Vagina (tissue), 2 donors: ENCODE data around the gene GJD3. TPM values are rescaled to one million over a fixed set of nuclear protein-coding genes. Genes with fewer than 3 reads are reported as not detected.

Source experiments
- DNase-seq, 2 donors: peaks; one replicate each; pipeline ENCODE4 v3.0.0-alpha.2; 2017; ENCODE audit errors: extremely low spot score in 2 of 2
- H3K27ac ChIP-seq: fragments of 200-600 bp; sonication (generic); one replicate; pipeline ENCODE4 v1.5.1; 2019
- H3K27me3 ChIP-seq: fragments of 200-600 bp; sonication (generic); one replicate; pipeline ENCODE4 v1.5.1; 2019
- H3K36me3 ChIP-seq, 2 donors: fragments of 200-600 bp; sonication (generic); one replicate each; pipeline ENCODE4 v1.5.1; 2017 to 2019
- H3K4me1 ChIP-seq: fragments of 200-600 bp; sonication (generic); one replicate; pipeline ENCODE4 v1.5.1; 2019
- H3K4me3 ChIP-seq, 2 donors: fragments of 200-600 bp; sonication (generic); 1 replicate in 1 of 2; 2 replicates in 1 of 2; pipeline ENCODE4 v1.5.1; 2016 to 2019
- H3K9me3 ChIP-seq: fragments of 200-600 bp; sonication (generic); one replicate; pipeline ENCODE4 v1.5.1; 2019
- CTCF ChIP-seq, 3 experiments: fragments of 450-650 bp in 2 of 3; fragments of 200-600 bp in 1 of 3; sonication (generic) in 1 of 3; IDR thresholded peaks; one replicate each; pipeline ENCODE4 v1.5.1; 2017 to 2019; ENCODE audit warnings: antibody characterized with exemption in 3 of 3, mild to moderate bottlenecking in 2 of 3, moderate library complexity in 2 of 3
- POLR2A ChIP-seq, 2 donors: fragments of 450-650 bp; IDR thresholded peaks; one replicate each; pipeline ENCODE4 v1.6.1; 2017; ENCODE audit warnings: antibody characterized with exemption in 2 of 2, mild to moderate bottlenecking in 2 of 2, moderate library complexity in 2 of 2
- POLR2AphosphoS5 ChIP-seq, 2 donors: sonication (generic); formaldehyde crosslinking; IDR thresholded peaks; one replicate each; pipeline ENCODE4 v1.9.0; 2017; ENCODE audit warnings: antibody characterized with exemption in 2 of 2, mild to moderate bottlenecking in 2 of 2, low read depth in 1 of 2; ENCODE audit not compliant: insufficient read depth in 1 of 2
- intact Hi-C: fragments of 100-400 bp; cut with DNase I; formaldehyde crosslinking; loops from one replicate; pipeline ENCODE4 v1.15.1; 2023
- total RNA-seq: library from RNA; depleted of rRNA; stranded (reverse); fragments of >200 nt; gene quantifications from one replicate; pipeline ENCODE4 v1.2.3, GENCODE V29; 2016

GJD3 gene
- total RNA-seq, 1 donor from 2014 or later = 12.0 TPM

GRCh38 chr17:40366861-40367518, 2.5 kb upstream of the GJD3 start:
- DNase-seq = peak in 1 of 2 donors; percentile 93
- no peaks in the 10 kb centered on the region for H3K27me3 ChIP-seq
- intact Hi-C loops = loop anchor here (10.0 kb wide), 1 partner anchor 48 kb away; the partner anchor contains the start of gene TOP2A

DNA sequence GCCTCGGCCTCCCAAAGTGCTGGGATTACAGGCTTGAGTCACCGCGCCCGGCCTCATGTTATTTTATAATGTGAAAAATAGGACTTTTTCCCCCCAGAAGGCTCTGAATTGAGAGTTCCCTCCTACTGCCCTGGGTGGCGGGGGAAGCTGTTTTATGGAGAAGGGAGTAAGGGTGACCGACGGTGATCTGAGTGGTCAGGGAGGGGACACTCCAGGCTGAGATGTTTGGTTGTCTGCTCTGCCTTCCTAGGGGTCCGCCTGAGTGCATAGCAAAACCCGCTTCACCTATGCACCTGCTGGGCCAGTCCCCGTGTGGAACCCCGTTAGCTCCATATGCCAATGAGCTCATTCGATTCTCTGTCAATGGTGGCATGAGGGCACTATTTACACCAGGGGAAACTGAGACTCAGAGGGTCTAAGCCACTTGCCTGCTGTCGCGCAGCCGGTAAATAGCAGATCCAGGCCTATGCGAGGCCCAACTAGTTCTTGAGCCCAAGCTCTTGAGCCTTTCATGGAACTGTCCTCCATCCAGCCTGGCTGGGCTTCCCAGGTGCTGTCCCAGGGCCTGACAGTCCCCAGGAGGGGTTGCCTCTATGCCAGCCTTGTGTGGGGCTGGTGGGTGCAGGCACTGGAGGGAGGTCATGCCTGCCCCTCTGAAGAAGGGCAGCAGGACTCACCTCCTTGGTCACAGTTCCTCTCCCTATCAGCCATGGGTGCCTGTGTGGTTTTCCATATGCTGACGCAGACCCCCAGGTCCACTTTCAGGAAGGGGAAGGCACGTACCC, 1.7 kb upstream of the GJD3 start:
- no peaks in the 10 kb centered on the region for H3K36me3 ChIP-seq
- intact Hi-C loops = loop anchor here (10.0 kb wide), 1 partner anchor 49 kb away; the partner anchor contains the start of gene TOP2A
- no peaks in the 10 kb centered on the region for H3K9me3 ChIP-seq
- TF ChIP-seq CTCF (IDR thresholded peaks at IDR 0.05) (no peak), POLR2A (IDR thresholded peaks at IDR 0.05) (no peak), POLR2AphosphoS5 (IDR thresholded peaks at IDR 0.05; ENCODE audit: insufficient read depth in 1 of 2, low read depth in 1 of 2) (no peak)
- no peaks in the 10 kb centered on the region for H3K27me3 ChIP-seq
- H3K4me1 ChIP-seq = peaks cover 20% of the 10 kb centered on the region
- DNase-seq = peak in 1 of 2 donors; percentile 81
- H3K27ac ChIP-seq = no peak overlapping the region
- no peak overlapping the region for H3K4me3 ChIP-seq

More at GRCh38 chr17:40366861-40367518, 2.5 kb upstream of the GJD3 start:
- Histone ChIP-seq H3K4me1 (peaks cover 20% of the 10 kb centered on the region), H3K4me3 (no peak overlapping the region), H3K27ac (no peak overlapping the region), H3K36me3 (no peaks in the 10 kb centered on the region), H3K9me3 (no peaks in the 10 kb centered on the region)
- no peak for TF ChIP-seq CTCF (IDR thresholded peaks at IDR 0.05)
- no peak for TF ChIP-seq POLR2A (IDR thresholded peaks at IDR 0.05)
- no peak for TF ChIP-seq POLR2AphosphoS5 (IDR thresholded peaks at IDR 0.05; ENCODE audit: insufficient read depth in 1 of 2, low read depth in 1 of 2)

DNA sequence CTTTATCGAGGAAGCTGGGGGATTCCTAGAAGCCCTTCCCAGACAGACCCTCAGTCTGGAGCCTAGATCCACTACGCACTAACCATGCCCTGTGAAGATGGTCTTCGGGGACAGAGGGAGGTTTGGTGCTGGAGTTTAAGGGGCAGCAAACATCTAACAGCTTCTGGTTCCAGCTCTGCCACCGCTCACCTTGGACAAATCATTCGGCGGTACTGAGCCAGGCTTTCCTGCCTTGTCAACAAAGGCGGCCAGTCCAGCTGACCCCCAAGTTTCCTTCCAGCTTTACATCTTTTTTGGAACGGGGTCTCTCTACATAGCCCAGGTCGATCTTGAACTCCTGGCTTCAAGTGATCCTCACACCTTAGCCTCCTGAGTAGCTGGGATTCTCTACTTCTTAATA, 369 bp upstream of the GJD3 start:
- Histone ChIP-seq H3K27ac (no peak overlapping the region), H3K4me1 (peaks cover 20% of the 10 kb centered on the region), H3K36me3 (no peaks in the 10 kb centered on the region), H3K27me3 (no peaks in the 10 kb centered on the region), H3K4me3 (no peak overlapping the region), H3K9me3 (no peaks in the 10 kb centered on the region)
- no peak for DNase-seq
- no peak for TF ChIP-seq CTCF (IDR thresholded peaks at IDR 0.05)
- no peak for TF ChIP-seq POLR2A (IDR thresholded peaks at IDR 0.05)
- no peak for TF ChIP-seq POLR2AphosphoS5 (IDR thresholded peaks at IDR 0.05; ENCODE audit: insufficient read depth in 1 of 2, low read depth in 1 of 2)
- intact Hi-C loops = loop anchor here (10.0 kb wide), 1 partner anchor 50 kb away; the partner anchor contains the start of gene TOP2A

DNA sequence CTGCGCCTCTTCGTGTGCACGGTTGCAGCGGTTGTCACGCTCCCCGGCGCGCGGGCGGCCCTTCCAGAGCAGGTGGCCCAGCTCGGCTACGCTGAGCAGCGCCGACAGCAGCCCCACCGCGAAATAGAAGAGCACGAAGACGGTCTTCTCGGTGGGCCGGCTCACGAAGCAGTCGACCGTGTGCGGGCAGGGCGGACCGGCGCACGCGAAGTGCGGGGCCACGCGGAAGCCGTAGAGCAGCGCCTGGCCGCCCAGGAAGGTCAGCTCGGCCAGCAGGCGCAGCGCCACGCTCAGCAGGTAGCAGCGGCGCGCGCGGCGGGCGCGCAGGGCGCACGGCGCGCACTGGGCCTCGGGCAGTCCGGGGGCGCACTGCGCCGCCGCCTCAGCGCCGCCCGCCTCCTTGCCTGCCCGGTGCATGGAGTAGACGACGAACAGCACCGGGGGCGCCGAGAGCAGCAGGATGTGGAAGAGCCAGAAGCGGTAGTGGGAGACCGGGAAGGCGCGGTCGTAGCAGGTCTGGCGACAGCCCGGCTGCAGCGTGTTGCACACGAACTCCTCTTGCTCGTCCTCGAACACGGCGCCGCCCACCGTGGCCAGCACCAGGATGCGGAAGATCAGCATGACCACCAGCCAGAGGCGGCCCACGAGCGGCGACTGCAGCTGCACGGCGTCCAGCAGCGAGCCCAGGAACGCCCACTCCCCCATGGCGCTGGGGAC, 1.3 kb downstream of the GJD3 start:
- DNase-seq = no peak
- Histone ChIP-seq H3K27me3 (no peaks in the 10 kb centered on the region), H3K27ac (no peak overlapping the region), H3K4me1 (peaks cover 28% of the 10 kb centered on the region), H3K9me3 (no peaks in the 10 kb centered on the region), H3K36me3 (no peaks in the 10 kb centered on the region), H3K4me3 (peak overlapping the region; percentile 44 to 65)
- intact Hi-C loops = loop anchor here (10.0 kb wide), 1 partner anchor 52 kb away; the partner anchor contains the start of gene TOP2A
- TF ChIP-seq POLR2AphosphoS5 (IDR thresholded peaks at IDR 0.05; ENCODE audit: insufficient read depth in 1 of 2, low read depth in 1 of 2) (peak in 1 of 2 donors; percentile 17), POLR2A (IDR thresholded peaks at IDR 0.05) (no peak)

- Histone ChIP-seq H3K4me3 (peak overlapping the region; percentile 44 to 65), H3K36me3 (no peaks in the 10 kb centered on the region), H3K4me1 (peaks cover 28% of the 10 kb centered on the region), H3K27ac (no peak overlapping the region), H3K9me3 (no peaks in the 10 kb centered on the region), H3K27me3 (no peaks in the 10 kb centered on the region)
- no peak for DNase-seq
- peak in 1 of 3 experiments; percentile 16 for TF ChIP-seq CTCF (IDR thresholded peaks at IDR 0.05)
- no peak for TF ChIP-seq POLR2AphosphoS5 (IDR thresholded peaks at IDR 0.05; ENCODE audit: insufficient read depth in 1 of 2, low read depth in 1 of 2)
- intact Hi-C loops = loop anchor here (10.0 kb wide), 1 partner anchor 52 kb away; the partner anchor contains the start of gene TOP2A
These were observed 1.8 kb downstream of the GJD3 start for GRCh38 chr17:40362696-40363110.
